Transverse colon (tissue), 4 donors: Measurements from ENCODE around the gene SMAD6. TPM values are rescaled to one million over a fixed set of nuclear protein-coding genes. Genes with fewer than 3 reads are reported as not detected.

Experiments
- DNase-seq: peaks from one replicate; pipeline ENCODE4 v3.0.0-alpha.2; 2019
- H3K27ac ChIP-seq, 4 donors: fragments of 200-600 bp; sonication (generic); 2 replicates each; pipeline ENCODE4 v1.5.1; 2016 to 2018; ENCODE audit warnings: inconsistent platforms in 4 of 4
- H3K27me3 ChIP-seq: fragments of 200-600 bp; sonication (generic); 2 replicates; pipeline ENCODE4 v1.5.1; 2017; ENCODE audit warnings: inconsistent platforms
- H3K36me3 ChIP-seq, 4 donors: fragments of 200-600 bp; sonication (generic); 2 replicates each; pipeline ENCODE4 v1.5.1; 2017 to 2019; ENCODE audit warnings: inconsistent platforms in 4 of 4
- H3K4me1 ChIP-seq, 4 donors: fragments of 200-600 bp; sonication (generic); 2 replicates each; pipeline ENCODE4 v1.5.1; 2017 to 2020; ENCODE audit warnings: inconsistent platforms in 4 of 4
- H3K4me3 ChIP-seq, 4 donors: fragments of 200-600 bp; sonication (generic); 1 replicate in 1 of 4; 2 replicates in 3 of 4; pipeline versions ENCODE4 v1.5.1 to v1.6.1; 2017 to 2019; ENCODE audit warnings: inconsistent platforms in 4 of 4
- H3K9me3 ChIP-seq, 2 donors: fragments of 200-600 bp; sonication (generic); 2 replicates each; pipeline ENCODE4 v1.5.1; 2017 to 2019; ENCODE audit warnings: inconsistent platforms in 2 of 2
- EP300 ChIP-seq: sonication (generic); formaldehyde crosslinking; IDR thresholded peaks from one replicate; pipeline ENCODE4 v1.6.1; 2017; ENCODE audit warnings: antibody characterized with exemption, low read depth
- POLR2A ChIP-seq: fragments of 450-650 bp; IDR thresholded peaks from one replicate; pipeline ENCODE4 v1.6.1; 2016; ENCODE audit warnings: antibody characterized with exemption, mild to moderate bottlenecking, moderate library complexity
- POLR2AphosphoS5 ChIP-seq, 3 donors: sonication (generic); formaldehyde crosslinking; IDR thresholded peaks; one replicate each; pipeline ENCODE4 v1.6.1; 2016; ENCODE audit warnings: antibody characterized with exemption in 3 of 3
- WGBS, 2 donors: methylation state at CpG; one replicate each; pipeline ENCODE4 v1.1.5; 2018; ENCODE audit warnings: low coverage in 1 of 2; 5-methylcytosine and 5-hydroxymethylcytosine counted together
- in situ Hi-C, 4 donors: fragments of 200-750 bp; cut with MboI; loops; one replicate each; pipeline versions ENCODE4 v1.15.0 to v1.15.1; 2017; ENCODE audit warnings: low sequenced_read_pairs in 3 of 4, low pct_ligation_motif_present in 1 of 4, low pct_unique_long_range_greater_than_20kb in 1 of 4
- intact Hi-C: fragments of 100-400 bp; cut with DNase I; formaldehyde crosslinking; loops from one replicate; pipeline ENCODE4 v1.15.1; 2023; ENCODE audit warnings: low total_unique reads
- total RNA-seq, 4 donors: library from RNA; depleted of rRNA; stranded (reverse); fragments of >200 nt; gene quantifications; one replicate each; pipeline ENCODE4 v1.1.0, GENCODE V29; 2016
- TF ChIP-seq, protein P1 (sequence below), 5 experiments: fragments of 200-600 bp in 3 of 5; fragments of 450-650 bp in 2 of 5; sonication (generic) in 3 of 5; IDR thresholded peaks; 1 replicate in 2 of 5; 2 replicates in 3 of 5; pipeline ENCODE4 v1.5.1; 2016 to 2017; ENCODE audit warnings: antibody characterized with exemption in 5 of 5, inconsistent platforms in 3 of 5, mild to moderate bottlenecking in 2 of 5, moderate library complexity in 1 of 5

Gene SMAD6
- total RNA-seq, 4 donors from 2014 or later: 6.7 to 214 (median 9.3) TPM

GRCh38 chr15:66724732-66725463 lies 22.9 kb downstream of the SMAD6 start:
- H3K27me3 ChIP-seq: no peaks in the 10 kb centered on the region
- H3K4me3 ChIP-seq: no peak overlapping the region
- intact Hi-C loops: no loop called here
- TF ChIP-seq EP300: no peak
- TF ChIP-seq, protein P1, sequence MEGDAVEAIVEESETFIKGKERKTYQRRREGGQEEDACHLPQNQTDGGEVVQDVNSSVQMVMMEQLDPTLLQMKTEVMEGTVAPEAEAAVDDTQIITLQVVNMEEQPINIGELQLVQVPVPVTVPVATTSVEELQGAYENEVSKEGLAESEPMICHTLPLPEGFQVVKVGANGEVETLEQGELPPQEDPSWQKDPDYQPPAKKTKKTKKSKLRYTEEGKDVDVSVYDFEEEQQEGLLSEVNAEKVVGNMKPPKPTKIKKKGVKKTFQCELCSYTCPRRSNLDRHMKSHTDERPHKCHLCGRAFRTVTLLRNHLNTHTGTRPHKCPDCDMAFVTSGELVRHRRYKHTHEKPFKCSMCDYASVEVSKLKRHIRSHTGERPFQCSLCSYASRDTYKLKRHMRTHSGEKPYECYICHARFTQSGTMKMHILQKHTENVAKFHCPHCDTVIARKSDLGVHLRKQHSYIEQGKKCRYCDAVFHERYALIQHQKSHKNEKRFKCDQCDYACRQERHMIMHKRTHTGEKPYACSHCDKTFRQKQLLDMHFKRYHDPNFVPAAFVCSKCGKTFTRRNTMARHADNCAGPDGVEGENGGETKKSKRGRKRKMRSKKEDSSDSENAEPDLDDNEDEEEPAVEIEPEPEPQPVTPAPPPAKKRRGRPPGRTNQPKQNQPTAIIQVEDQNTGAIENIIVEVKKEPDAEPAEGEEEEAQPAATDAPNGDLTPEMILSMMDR (IDR thresholded peaks at IDR 0.05): no peak
- no peak for TF ChIP-seq POLR2A
- no peak for TF ChIP-seq POLR2AphosphoS5 (IDR thresholded peaks at IDR 0.05)
- in situ Hi-C loops: no loop called here
- H3K27ac ChIP-seq: peak overlapping the region in 2 of 4 donors; percentile 36 to 48
- H3K36me3 ChIP-seq: no peaks in the 10 kb centered on the region
- peaks cover 2 to 17% (median 13%) of the 10 kb centered on the region in 4 donors for H3K4me1 ChIP-seq
- no peaks in the 10 kb centered on the region for H3K9me3 ChIP-seq
- WGBS, 2 donors: 69 to 77% methylated on average over 6 to 14 of the region's 14 CpGs
- no peak for DNase-seq

DNA sequence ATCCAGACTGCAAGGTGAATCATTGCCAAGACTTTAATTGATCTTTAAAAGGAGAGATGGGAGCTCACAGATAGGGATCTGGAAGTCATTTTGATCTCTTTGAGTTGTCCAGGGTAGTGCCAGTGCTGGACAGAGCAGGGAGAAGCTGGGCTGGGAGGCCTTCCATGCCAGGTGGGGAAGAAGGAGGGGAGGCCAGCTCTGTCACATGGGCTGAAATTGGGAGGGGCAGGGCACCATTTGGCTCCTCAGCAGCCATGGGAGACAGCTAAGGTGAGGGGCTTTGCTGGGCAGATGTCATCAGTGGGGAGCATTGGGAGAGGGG lies 23.4 kb downstream of the SMAD6 start:
- no peak for TF ChIP-seq EP300
- TF ChIP-seq, protein P1 (IDR thresholded peaks at IDR 0.05): no peak
- H3K4me1 ChIP-seq: peaks cover 4 to 20% (median 14%) of the 10 kb centered on the region in 4 donors
- H3K9me3 ChIP-seq: no peaks in the 10 kb centered on the region
- peak overlapping the region in 2 of 4 donors; percentile 36 to 48 for H3K27ac ChIP-seq
- H3K27me3 ChIP-seq: no peaks in the 10 kb centered on the region
- in situ Hi-C loops (no loop called here), intact Hi-C loops (no loop called here)
- no peak overlapping the region for H3K4me3 ChIP-seq
- H3K36me3 ChIP-seq: no peaks in the 10 kb centered on the region
- no peak for DNase-seq

DNA sequence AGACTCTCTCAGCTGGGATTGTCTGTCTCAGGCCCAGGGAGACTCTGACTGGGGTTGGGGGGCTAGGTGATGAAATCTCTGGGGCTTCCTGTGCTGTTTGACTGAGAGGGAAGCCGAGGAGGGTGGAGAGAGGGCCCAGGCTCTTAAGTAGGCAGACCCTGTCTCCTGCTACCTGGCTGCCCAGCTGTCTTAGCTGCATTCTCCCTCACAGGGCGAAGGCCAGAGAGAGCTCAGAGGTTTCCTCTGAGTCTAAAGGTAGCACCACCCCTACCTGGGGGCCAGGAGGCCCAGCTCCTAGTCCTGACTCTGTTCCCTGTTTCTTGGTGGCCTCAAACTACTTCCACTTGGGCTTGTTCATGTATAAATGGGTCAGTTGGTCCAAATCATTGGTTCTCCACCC lies 24.4 kb downstream of the SMAD6 start:
- DNase-seq: no peak

DNA sequence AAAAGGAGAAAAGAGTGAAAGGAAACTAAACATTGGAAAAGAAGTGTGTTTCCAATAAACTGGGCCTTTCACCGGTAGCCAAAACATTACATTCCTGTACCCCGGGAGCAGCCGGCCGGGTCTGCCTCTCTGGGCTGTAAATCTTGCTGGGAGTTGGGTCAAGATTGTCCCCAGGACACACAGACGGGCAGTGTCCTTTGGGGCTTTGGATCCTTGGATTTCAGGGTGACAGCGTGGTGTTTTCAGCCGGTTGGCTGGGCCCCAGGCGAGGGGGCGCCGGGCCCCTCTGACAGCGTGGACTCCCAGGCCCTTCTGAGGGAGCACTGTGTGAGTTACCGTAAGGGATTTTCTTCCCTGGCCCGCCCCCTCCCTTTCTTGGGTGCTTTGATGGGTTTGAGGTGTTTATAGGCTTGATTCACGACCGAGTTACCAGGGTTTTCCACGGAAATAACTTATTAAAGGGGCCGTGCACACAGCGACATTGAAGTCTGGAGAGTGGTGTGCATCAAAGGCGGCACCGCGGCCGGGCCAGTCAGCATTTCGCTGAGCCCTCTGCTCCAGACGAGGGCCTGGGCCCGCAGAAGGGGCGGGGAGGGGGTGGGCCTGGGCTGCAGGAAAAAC lies 27.4 kb downstream of the SMAD6 start:
- Histone ChIP-seq H3K4me1 (peaks cover 4 to 29% (median 20%) of the 10 kb centered on the region in 4 donors), H3K36me3 (no peaks in the 10 kb centered on the region), H3K27me3 (no peaks in the 10 kb centered on the region), H3K4me3 (peak overlapping the region in 1 of 4 donors; percentile 0), H3K9me3 (no peaks in the 10 kb centered on the region), H3K27ac (peak overlapping the region; percentile 61 to 79 (median 68))
- intact Hi-C loops: no loop called here
- in situ Hi-C loops: no loop called here
- no peak for DNase-seq
- 20 to 61% methylated on average over 1 to 26 of the region's 26 CpGs for WGBS, 2 donors
- TF ChIP-seq POLR2AphosphoS5 (IDR thresholded peaks at IDR 0.05) (no peak), EP300 (no peak), POLR2A (no peak)
- TF ChIP-seq, protein P1 (IDR thresholded peaks at IDR 0.05): no peak

More for the DNA sequence above, 24.4 kb downstream of the SMAD6 start:
- intact Hi-C loops (no loop called here), in situ Hi-C loops (no loop called here)
- H3K36me3 ChIP-seq: no peaks in the 10 kb centered on the region
- H3K27me3 ChIP-seq: no peaks in the 10 kb centered on the region
- H3K4me1 ChIP-seq: peaks cover 4 to 20% (median 14%) of the 10 kb centered on the region in 4 donors
- no peak overlapping the region for H3K27ac ChIP-seq
- no peak overlapping the region for H3K4me3 ChIP-seq
- H3K9me3 ChIP-seq: no peaks in the 10 kb centered on the region
- WGBS, 2 donors: 68% methylated on average over 2 of the region's 2 CpGs; no CpG with 5 or more reads in 1 of the 2 donors
- TF ChIP-seq EP300 (no peak), POLR2A (no peak), POLR2AphosphoS5 (IDR thresholded peaks at IDR 0.05) (no peak)
- TF ChIP-seq, protein P1 (IDR thresholded peaks at IDR 0.05): no peak
